K562 (cell line): ENCODE data around the gene ZNF485. TPM values are rescaled to one million over a fixed set of nuclear protein-coding genes. Genes with fewer than 3 reads are reported as not detected.
A peak's percentile ranks its signal among the peaks of the same experiment; 100 is the strongest.

Experiments used
- BDP1 ChIP-seq: IDR thresholded peaks from 3 replicates; pipeline ENCODE4 v1.6.1; 2011; ENCODE audit not compliant: insufficient read length, insufficient read depth
- C11orf30 ChIP-seq: fragments of 450-650 bp; IDR thresholded peaks from 2 replicates; pipeline ENCODE4 v1.6.1; 2016; ENCODE audit warnings: low read depth, mild to moderate bottlenecking
- CAMTA2 ChIP-seq: fragments of 250-450 bp; sonication (Bioruptor Pico); conservative IDR thresholded peaks from 2 replicates; pipeline ENCODE4 v1.5.1; 2022
- CHAMP1 ChIP-seq: fragments of 450-650 bp; IDR thresholded peaks from 2 replicates; pipeline ENCODE4 v1.6.1; 2016; ENCODE audit warnings: mild to moderate bottlenecking
- ELF2 ChIP-seq: fragments of 250-450 bp; sonication (Bioruptor Pico); IDR thresholded peaks from 2 replicates; pipeline ENCODE4 v1.5.0; 2021; ENCODE audit warnings: mild to moderate bottlenecking
- ETV1 ChIP-seq: fragments of 450-650 bp; conservative IDR thresholded peaks from 2 replicates; pipeline ENCODE4 v1.6.1; 2016; ENCODE audit warnings: missing genetic modification characterization, control low read depth, low read depth, missing compliant biosample characterization
- HDAC8 ChIP-seq: fragments of 450-650 bp; IDR thresholded peaks from 2 replicates; pipeline ENCODE4 v1.6.1; 2016; ENCODE audit warnings: mild to moderate bottlenecking, missing genetic modification characterization, moderate library complexity, missing compliant biosample characterization
- MTA1 ChIP-seq: fragments of 450-650 bp; IDR thresholded peaks from 2 replicates; pipeline ENCODE4 v1.6.1; 2017; ENCODE audit warnings: borderline replicate concordance
- PHF20 ChIP-seq: fragments of 450-650 bp; IDR thresholded peaks from 2 replicates; pipeline ENCODE4 v1.6.1; 2018; ENCODE audit not compliant: partially characterized antibody
- PHF21A ChIP-seq: fragments of 450-650 bp; IDR thresholded peaks from 2 replicates; pipeline ENCODE4 v1.6.1; 2017; ENCODE audit warnings: low read depth, borderline replicate concordance
- RHOXF2B ChIP-seq: fragments of 250-450 bp; sonication (Bioruptor Pico); conservative IDR thresholded peaks from 2 replicates; pipeline ENCODE4 v1.5.1; 2021
- RUNX1 ChIP-seq: sonication (generic); IDR thresholded peaks from 2 replicates; pipeline ENCODE4 v1.6.1; 2016; ENCODE audit warnings: antibody characterized with exemption, low read depth
- ZEB2 ChIP-seq: fragments of 450-650 bp; IDR thresholded peaks from 2 replicates; pipeline ENCODE4 v1.6.1; 2016
- ZFP30 ChIP-seq: fragments of 250-450 bp; sonication (Bioruptor Pico); IDR thresholded peaks from 2 replicates; pipeline ENCODE4 v1.8.0; 2022; ENCODE audit warnings: moderate library complexity, mild to moderate bottlenecking, inconsistent platforms, borderline replicate concordance
- ZNF165 ChIP-seq: fragments of 250-450 bp; sonication (Bioruptor Pico); IDR thresholded peaks from 2 replicates; pipeline ENCODE4 v1.4.0; 2020; ENCODE audit warnings: borderline replicate concordance
- ZNF57 ChIP-seq: fragments of 450-650 bp; formaldehyde crosslinking; IDR thresholded peaks from 2 replicates; pipeline ENCODE4 v1.4.0; 2020; ENCODE audit warnings: mild to moderate bottlenecking, moderate library complexity
- ZNF740 ChIP-seq, 3 experiments: fragments of 200-800 bp in 1 of 3; sonication (Bioruptor generic) in 1 of 3; sonication (generic) in 1 of 3; formaldehyde crosslinking in 1 of 3; IDR thresholded peaks; 2 replicates each; pipeline versions ENCODE4 v1.6.1 to v1.8.0; 2016 to 2022; ENCODE audit warnings: mild to moderate bottlenecking in 2 of 3, missing compliant biosample characterization in 2 of 3, missing genetic modification characterization in 2 of 3, missing genetic modification reagents in 1 of 3
- ZNF76 ChIP-seq: fragments of 250-450 bp; sonication (Bioruptor Pico); IDR thresholded peaks from 2 replicates; pipeline ENCODE4 v1.4.0; 2020; ENCODE audit warnings: mild to moderate bottlenecking, moderate library complexity, borderline replicate concordance
- polyA plus RNA-seq, 8 experiments: library from polyadenylated mRNA; depleted of rRNA in 4 of 8; stranded (reverse) in 5 of 8; unstranded in 3 of 8; fragments of >200 nt; fragmentation: Nextera tagmentation in 2 of 8; fragmentation: Illumina TruSeq in 1 of 8; extraction: Ambion mirVana in 2 of 8; extraction: Trizol in 1 of 8; gene quantifications; 2 replicates each; pipeline versions ENCODE4 v1.2.1 to v1.2.3, GENCODE V29; 2011 to 2014; ENCODE audit warnings: inconsistent platforms in 1 of 8, missing spikeins in 1 of 8
- total RNA-seq, 7 experiments: library from RNA; depleted of rRNA in 6 of 7; stranded (reverse); fragments of >200 nt in 6 of 7; fragmentation: Illumina TruSeq in 2 of 7; extraction: Trizol in 2 of 7; gene quantifications; 2 replicates each; pipeline versions ENCODE4 v1.2.1 to v1.2.3, GENCODE V29; 2011 to 2021; ENCODE audit warnings: low replicate concordance in 1 of 7
- TF ChIP-seq, protein P1 (sequence below): sonication (generic); IDR thresholded peaks from 2 replicates; pipeline ENCODE4 v1.6.1; 2016
- TF ChIP-seq, protein P2 (sequence below): fragments of 450-650 bp; IDR thresholded peaks from 2 replicates; pipeline ENCODE4 v1.6.1; 2018; ENCODE audit not compliant: partially characterized antibody

ZNF485 gene
- total and polyA plus RNA-seq, 9 of the 15 experiments (the other 6 are each of a cell fraction or from before 2014, with no cell fraction given), result 8.0 to 18.7 (median 11.9) TPM

GRCh38 chr10:43648398-43649184 is 42.4 kb downstream of the ZNF485 start, which contains the start of gene ZNF32 (continued):
- no peak for TF ChIP-seq ELF2 (CRISPR knock-in tag)
- TF ChIP-seq, protein P1, sequence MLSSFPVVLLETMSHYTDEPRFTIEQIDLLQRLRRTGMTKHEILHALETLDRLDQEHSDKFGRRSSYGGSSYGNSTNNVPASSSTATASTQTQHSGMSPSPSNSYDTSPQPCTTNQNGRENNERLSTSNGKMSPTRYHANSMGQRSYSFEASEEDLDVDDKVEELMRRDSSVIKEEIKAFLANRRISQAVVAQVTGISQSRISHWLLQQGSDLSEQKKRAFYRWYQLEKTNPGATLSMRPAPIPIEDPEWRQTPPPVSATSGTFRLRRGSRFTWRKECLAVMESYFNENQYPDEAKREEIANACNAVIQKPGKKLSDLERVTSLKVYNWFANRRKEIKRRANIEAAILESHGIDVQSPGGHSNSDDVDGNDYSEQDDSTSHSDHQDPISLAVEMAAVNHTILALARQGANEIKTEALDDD, result no peak
- peak; percentile 81 for TF ChIP-seq PHF20
- TF ChIP-seq CHAMP1, result no peak
- TF ChIP-seq RHOXF2B (CRISPR knock-in tag), result no peak
- TF ChIP-seq MTA1, result no peak
- TF ChIP-seq ZNF165 (CRISPR knock-in tag), result no peak
- TF ChIP-seq RUNX1, result no peak
- no peak for TF ChIP-seq ZEB2
- TF ChIP-seq, protein P2, sequence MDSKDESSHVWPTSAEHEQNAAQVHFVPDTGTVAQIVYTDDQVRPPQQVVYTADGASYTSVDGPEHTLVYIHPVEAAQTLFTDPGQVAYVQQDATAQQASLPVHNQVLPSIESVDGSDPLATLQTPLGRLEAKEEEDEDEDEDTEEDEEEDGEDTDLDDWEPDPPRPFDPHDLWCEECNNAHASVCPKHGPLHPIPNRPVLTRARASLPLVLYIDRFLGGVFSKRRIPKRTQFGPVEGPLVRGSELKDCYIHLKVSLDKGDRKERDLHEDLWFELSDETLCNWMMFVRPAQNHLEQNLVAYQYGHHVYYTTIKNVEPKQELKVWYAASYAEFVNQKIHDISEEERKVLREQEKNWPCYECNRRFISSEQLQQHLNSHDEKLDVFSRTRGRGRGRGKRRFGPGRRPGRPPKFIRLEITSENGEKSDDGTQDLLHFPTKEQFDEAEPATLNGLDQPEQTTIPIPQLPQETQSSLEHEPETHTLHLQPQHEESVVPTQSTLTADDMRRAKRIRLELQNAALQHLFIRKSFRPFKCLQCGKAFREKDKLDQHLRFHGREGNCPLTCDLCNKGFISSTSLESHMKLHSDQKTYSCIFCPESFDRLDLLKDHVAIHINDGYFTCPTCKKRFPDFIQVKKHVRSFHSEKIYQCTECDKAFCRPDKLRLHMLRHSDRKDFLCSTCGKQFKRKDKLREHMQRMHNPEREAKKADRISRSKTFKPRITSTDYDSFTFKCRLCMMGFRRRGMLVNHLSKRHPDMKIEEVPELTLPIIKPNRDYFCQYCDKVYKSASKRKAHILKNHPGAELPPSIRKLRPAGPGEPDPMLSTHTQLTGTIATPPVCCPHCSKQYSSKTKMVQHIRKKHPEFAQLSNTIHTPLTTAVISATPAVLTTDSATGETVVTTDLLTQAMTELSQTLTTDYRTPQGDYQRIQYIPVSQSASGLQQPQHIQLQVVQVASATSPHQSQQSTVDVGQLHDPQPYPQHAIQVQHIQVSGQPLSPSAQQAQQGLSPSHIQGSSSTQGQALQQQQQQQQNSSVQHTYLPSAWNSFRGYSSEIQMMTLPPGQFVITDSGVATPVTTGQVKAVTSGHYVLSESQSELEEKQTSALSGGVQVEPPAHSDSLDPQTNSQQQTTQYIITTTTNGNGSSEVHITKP, result no peak
- no peak for TF ChIP-seq BDP1
- TF ChIP-seq ZNF740 (CRISPR knock-in tag; IDR thresholded peaks at IDR 0.05), result no peak
- TF ChIP-seq ZNF740 (tag; IDR thresholded peaks at IDR 0.05), result no peak
- no peak for TF ChIP-seq CAMTA2 (CRISPR knock-in tag)
- TF ChIP-seq ZNF76 (CRISPR knock-in tag), result no peak
- TF ChIP-seq C11orf30, result no peak
- no peak for TF ChIP-seq ZFP30 (CRISPR knock-in tag)
- TF ChIP-seq ZNF57 (CRISPR knock-in tag), result no peak
- TF ChIP-seq ETV1 (tag), result no peak
- peak; percentile 63; the same call in 1 of the 2 replicates for TF ChIP-seq HDAC8
- no peak for TF ChIP-seq PHF21A
